WTC11 (cell line): ENCODE data around the gene CLSTN2. TPM values are rescaled to one million over a fixed set of nuclear protein-coding genes. Genes with fewer than 3 reads are reported as not detected.

Experiments
- ATAC-seq: fragments of 200-7000 bp; cut with Tn5 transposase; 2 replicates; pipeline ENCODE4 v1.10.0; 2021; ENCODE audit warnings: mild to moderate bottlenecking, moderate library complexity
- CTCF ChIA-PET: fragments of 300-600 bp; sonication (Branson Sonifier 250); formaldehyde crosslinking; loops from one replicate; lab custom pipeline; 2021; ENCODE audit warnings: antibody characterized with exemption; lab: Charles Lee
- POLR2A ChIA-PET: fragments of 350-600 bp; sonication (Branson Sonifier 250); formaldehyde crosslinking; loops from one replicate; lab custom pipeline; 2021; ENCODE audit warnings: antibody characterized with exemption; lab: Charles Lee
- DNase-seq: peaks from one replicate; pipeline ENCODE4 v3.0.0; 2021; ENCODE audit warnings: low spot score
- H3K27ac Mint-ChIP-seq: 2 replicates; pipeline ENCODE4 v1.8.0; 2021; ENCODE audit warnings: mixed read lengths
- H3K27me3 Mint-ChIP-seq: 2 replicates; pipeline ENCODE4 v1.8.0; 2021; ENCODE audit warnings: low read depth, mild to moderate bottlenecking, moderate library complexity, mixed read lengths
- H3K36me3 Mint-ChIP-seq: 2 replicates; pipeline ENCODE4 v1.8.0; 2021; ENCODE audit warnings: mixed read lengths
- H3K4me1 Mint-ChIP-seq: 2 replicates; pipeline ENCODE4 v1.8.0; 2022; ENCODE audit warnings: mixed read lengths
- H3K4me3 Mint-ChIP-seq: 2 replicates; pipeline ENCODE4 v1.8.0; 2021; ENCODE audit warnings: mild to moderate bottlenecking, moderate library complexity, mixed read lengths
- H3K9me3 Mint-ChIP-seq: 2 replicates; pipeline ENCODE4 v1.8.0; 2021; ENCODE audit warnings: mixed read lengths
- FOXJ3 ChIP-seq: sonication (generic); formaldehyde crosslinking; IDR thresholded peaks from 2 replicates; pipeline ENCODE4 v1.9.0; 2021; ENCODE audit warnings: missing genetic modification reagents, mild to moderate bottlenecking, borderline replicate concordance
- GABPB1 ChIP-seq: sonication (generic); formaldehyde crosslinking; IDR thresholded peaks from 2 replicates; pipeline ENCODE4 v1.8.1; 2023; ENCODE audit warnings: mild to moderate bottlenecking, missing genetic modification reagents
- GRHL2 ChIP-seq: fragments of 250-450 bp; sonication (Bioruptor Pico); IDR thresholded peaks from 2 replicates; pipeline ENCODE4 v1.8.0; 2022; ENCODE audit warnings: mild to moderate bottlenecking, moderate library complexity; ENCODE audit not compliant: insufficient replicate concordance, severe bottlenecking
- GTF2I ChIP-seq: fragments of 250-450 bp; sonication (Bioruptor Pico); conservative IDR thresholded peaks from 2 replicates; pipeline ENCODE4 v1.4.0; 2021; ENCODE audit warnings: mild to moderate bottlenecking
- IRF2 ChIP-seq: sonication (generic); formaldehyde crosslinking; IDR thresholded peaks from 2 replicates; pipeline ENCODE4 v1.8.0; 2022; ENCODE audit warnings: low read depth, missing genetic modification reagents, borderline replicate concordance
- MYBL2 ChIP-seq: sonication (generic); formaldehyde crosslinking; IDR thresholded peaks from 2 replicates; pipeline ENCODE4 v1.8.1; 2023; ENCODE audit warnings: mild to moderate bottlenecking, moderate library complexity, missing genetic modification reagents
- NR2C2 ChIP-seq: sonication (generic); formaldehyde crosslinking; IDR thresholded peaks from 2 replicates; pipeline ENCODE4 v1.8.0; 2022; ENCODE audit warnings: mild to moderate bottlenecking, missing genetic modification reagents
- NR3C1 ChIP-seq: sonication (generic); formaldehyde crosslinking; conservative IDR thresholded peaks from 2 replicates; pipeline ENCODE4 v1.8.1; 2023; ENCODE audit warnings: low read depth, mild to moderate bottlenecking, missing genetic modification reagents
- TCF7 ChIP-seq: sonication (generic); formaldehyde crosslinking; IDR thresholded peaks from 2 replicates; pipeline ENCODE4 v1.8.0; 2022; ENCODE audit warnings: mild to moderate bottlenecking, low read depth, missing genetic modification reagents, moderate library complexity
- ZBTB21 ChIP-seq: sonication (generic); formaldehyde crosslinking; IDR thresholded peaks from 2 replicates; pipeline ENCODE4 v1.8.1; 2023; ENCODE audit warnings: mild to moderate bottlenecking, missing genetic modification reagents, borderline replicate concordance
- total RNA-seq: library from RNA; stranded (reverse); gene quantifications from 3 replicates; pipeline ENCODE4 v1.2.3, GENCODE V29; 2021
- TF ChIP-seq, protein P1 (sequence below): sonication (generic); formaldehyde crosslinking; IDR thresholded peaks from 2 replicates; pipeline ENCODE4 v1.8.0; 2023; ENCODE audit warnings: missing genetic modification reagents, mild to moderate bottlenecking, borderline replicate concordance
- TF ChIP-seq, protein P2 (sequence below): sonication (generic); formaldehyde crosslinking; IDR thresholded peaks from 2 replicates; pipeline ENCODE4 v1.8.1; 2022; ENCODE audit warnings: mild to moderate bottlenecking, moderate library complexity, missing genetic modification reagents
- TF ChIP-seq, protein P3 (sequence below): sonication (generic); formaldehyde crosslinking; IDR thresholded peaks from 2 replicates; pipeline ENCODE4 v1.8.1; 2022; ENCODE audit warnings: low read depth, missing genetic modification reagents, borderline replicate concordance
- TF ChIP-seq, protein P4 (sequence below): sonication (generic); formaldehyde crosslinking; IDR thresholded peaks from 2 replicates; pipeline ENCODE4 v1.8.0; 2022; ENCODE audit warnings: mild to moderate bottlenecking, missing genetic modification reagents
- TF ChIP-seq, protein P5 (sequence below): sonication (generic); formaldehyde crosslinking; IDR thresholded peaks from 2 replicates; pipeline ENCODE4 v1.8.1; 2022; ENCODE audit warnings: mild to moderate bottlenecking, missing genetic modification reagents, moderate library complexity, borderline replicate concordance
- TF ChIP-seq, protein P6 (sequence below): sonication (generic); formaldehyde crosslinking; IDR thresholded peaks from 2 replicates; pipeline ENCODE4 v1.8.0; 2022; ENCODE audit warnings: missing genetic modification reagents
- TF ChIP-seq, protein P7 (sequence below): fragments of 250-450 bp; sonication (Bioruptor Pico); IDR thresholded peaks from 2 replicates; pipeline ENCODE4 v2.1.2; 2022; ENCODE audit warnings: mild to moderate bottlenecking, moderate library complexity

CLSTN2 gene
- total RNA-seq, 1 experiment from 2014 or later = 0.35 TPM

DNA sequence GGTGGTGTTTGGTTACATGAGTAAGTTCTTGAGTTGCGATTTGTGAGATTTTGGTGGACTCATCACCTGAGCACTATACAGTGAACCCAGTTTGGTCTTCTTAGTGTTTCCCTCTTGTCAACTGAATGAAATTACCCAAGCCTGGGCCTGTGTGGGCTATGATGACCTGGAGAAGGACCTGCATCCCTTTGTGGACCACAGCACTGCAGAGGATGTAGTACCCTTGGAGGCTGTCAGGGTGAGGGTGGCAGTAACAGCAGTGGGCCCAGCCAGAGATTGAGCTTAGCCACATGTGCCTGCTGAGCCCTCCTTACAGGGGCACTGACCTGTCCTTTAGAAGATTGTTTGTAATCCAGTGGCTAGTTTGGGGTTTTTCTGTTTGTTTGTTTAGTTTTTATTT, 492.8 kb downstream of the CLSTN2 start:
- Mint-ChIP-seq H3K9me3 (no peaks in the 10 kb centered on the region), H3K27ac (no peak overlapping the region), H3K36me3 (no peaks in the 10 kb centered on the region), H3K4me1 (peaks cover 24% of the 10 kb centered on the region), H3K27me3 (no peaks in the 10 kb centered on the region; the same call in 1 of the 2 replicates), H3K4me3 (no peak overlapping the region)
- no peak for DNase-seq
- ChIA-PET CTCF (no interaction called here), POLR2A (no interaction called here)
- TF ChIP-seq GTF2I (CRISPR knock-in tag) (no peak), TCF7 (CRISPR knock-in tag) (no peak), NR2C2 (CRISPR knock-in tag) (no peak), MYBL2 (CRISPR knock-in tag) (no peak), GABPB1 (CRISPR knock-in tag) (no peak), ZBTB21 (no peak), IRF2 (CRISPR knock-in tag) (no peak), GRHL2 (CRISPR knock-in tag) (no peak), FOXJ3 (CRISPR knock-in tag) (no peak), NR3C1 (CRISPR knock-in tag) (no peak)
- TF ChIP-seq, protein P1, sequence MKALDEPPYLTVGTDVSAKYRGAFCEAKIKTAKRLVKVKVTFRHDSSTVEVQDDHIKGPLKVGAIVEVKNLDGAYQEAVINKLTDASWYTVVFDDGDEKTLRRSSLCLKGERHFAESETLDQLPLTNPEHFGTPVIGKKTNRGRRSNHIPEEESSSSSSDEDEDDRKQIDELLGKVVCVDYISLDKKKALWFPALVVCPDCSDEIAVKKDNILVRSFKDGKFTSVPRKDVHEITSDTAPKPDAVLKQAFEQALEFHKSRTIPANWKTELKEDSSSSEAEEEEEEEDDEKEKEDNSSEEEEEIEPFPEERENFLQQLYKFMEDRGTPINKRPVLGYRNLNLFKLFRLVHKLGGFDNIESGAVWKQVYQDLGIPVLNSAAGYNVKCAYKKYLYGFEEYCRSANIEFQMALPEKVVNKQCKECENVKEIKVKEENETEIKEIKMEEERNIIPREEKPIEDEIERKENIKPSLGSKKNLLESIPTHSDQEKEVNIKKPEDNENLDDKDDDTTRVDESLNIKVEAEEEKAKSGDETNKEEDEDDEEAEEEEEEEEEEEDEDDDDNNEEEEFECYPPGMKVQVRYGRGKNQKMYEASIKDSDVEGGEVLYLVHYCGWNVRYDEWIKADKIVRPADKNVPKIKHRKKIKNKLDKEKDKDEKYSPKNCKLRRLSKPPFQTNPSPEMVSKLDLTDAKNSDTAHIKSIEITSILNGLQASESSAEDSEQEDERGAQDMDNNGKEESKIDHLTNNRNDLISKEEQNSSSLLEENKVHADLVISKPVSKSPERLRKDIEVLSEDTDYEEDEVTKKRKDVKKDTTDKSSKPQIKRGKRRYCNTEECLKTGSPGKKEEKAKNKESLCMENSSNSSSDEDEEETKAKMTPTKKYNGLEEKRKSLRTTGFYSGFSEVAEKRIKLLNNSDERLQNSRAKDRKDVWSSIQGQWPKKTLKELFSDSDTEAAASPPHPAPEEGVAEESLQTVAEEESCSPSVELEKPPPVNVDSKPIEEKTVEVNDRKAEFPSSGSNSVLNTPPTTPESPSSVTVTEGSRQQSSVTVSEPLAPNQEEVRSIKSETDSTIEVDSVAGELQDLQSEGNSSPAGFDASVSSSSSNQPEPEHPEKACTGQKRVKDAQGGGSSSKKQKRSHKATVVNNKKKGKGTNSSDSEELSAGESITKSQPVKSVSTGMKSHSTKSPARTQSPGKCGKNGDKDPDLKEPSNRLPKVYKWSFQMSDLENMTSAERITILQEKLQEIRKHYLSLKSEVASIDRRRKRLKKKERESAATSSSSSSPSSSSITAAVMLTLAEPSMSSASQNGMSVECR (CRISPR knock-in tag) = no peak
- TF ChIP-seq, protein P2, sequence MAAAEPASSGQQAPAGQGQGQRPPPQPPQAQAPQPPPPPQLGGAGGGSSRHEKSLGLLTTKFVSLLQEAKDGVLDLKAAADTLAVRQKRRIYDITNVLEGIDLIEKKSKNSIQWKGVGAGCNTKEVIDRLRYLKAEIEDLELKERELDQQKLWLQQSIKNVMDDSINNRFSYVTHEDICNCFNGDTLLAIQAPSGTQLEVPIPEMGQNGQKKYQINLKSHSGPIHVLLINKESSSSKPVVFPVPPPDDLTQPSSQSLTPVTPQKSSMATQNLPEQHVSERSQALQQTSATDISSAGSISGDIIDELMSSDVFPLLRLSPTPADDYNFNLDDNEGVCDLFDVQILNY (CRISPR knock-in tag) = no peak
- TF ChIP-seq, protein P3, sequence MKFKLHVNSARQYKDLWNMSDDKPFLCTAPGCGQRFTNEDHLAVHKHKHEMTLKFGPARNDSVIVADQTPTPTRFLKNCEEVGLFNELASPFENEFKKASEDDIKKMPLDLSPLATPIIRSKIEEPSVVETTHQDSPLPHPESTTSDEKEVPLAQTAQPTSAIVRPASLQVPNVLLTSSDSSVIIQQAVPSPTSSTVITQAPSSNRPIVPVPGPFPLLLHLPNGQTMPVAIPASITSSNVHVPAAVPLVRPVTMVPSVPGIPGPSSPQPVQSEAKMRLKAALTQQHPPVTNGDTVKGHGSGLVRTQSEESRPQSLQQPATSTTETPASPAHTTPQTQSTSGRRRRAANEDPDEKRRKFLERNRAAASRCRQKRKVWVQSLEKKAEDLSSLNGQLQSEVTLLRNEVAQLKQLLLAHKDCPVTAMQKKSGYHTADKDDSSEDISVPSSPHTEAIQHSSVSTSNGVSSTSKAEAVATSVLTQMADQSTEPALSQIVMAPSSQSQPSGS (CRISPR knock-in tag) = no peak
- TF ChIP-seq, protein P4, sequence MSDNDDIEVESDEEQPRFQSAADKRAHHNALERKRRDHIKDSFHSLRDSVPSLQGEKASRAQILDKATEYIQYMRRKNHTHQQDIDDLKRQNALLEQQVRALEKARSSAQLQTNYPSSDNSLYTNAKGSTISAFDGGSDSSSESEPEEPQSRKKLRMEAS (CRISPR knock-in tag) = no peak
- TF ChIP-seq, protein P5, sequence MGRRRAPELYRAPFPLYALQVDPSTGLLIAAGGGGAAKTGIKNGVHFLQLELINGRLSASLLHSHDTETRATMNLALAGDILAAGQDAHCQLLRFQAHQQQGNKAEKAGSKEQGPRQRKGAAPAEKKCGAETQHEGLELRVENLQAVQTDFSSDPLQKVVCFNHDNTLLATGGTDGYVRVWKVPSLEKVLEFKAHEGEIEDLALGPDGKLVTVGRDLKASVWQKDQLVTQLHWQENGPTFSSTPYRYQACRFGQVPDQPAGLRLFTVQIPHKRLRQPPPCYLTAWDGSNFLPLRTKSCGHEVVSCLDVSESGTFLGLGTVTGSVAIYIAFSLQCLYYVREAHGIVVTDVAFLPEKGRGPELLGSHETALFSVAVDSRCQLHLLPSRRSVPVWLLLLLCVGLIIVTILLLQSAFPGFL = no peak
- TF ChIP-seq, protein P6, sequence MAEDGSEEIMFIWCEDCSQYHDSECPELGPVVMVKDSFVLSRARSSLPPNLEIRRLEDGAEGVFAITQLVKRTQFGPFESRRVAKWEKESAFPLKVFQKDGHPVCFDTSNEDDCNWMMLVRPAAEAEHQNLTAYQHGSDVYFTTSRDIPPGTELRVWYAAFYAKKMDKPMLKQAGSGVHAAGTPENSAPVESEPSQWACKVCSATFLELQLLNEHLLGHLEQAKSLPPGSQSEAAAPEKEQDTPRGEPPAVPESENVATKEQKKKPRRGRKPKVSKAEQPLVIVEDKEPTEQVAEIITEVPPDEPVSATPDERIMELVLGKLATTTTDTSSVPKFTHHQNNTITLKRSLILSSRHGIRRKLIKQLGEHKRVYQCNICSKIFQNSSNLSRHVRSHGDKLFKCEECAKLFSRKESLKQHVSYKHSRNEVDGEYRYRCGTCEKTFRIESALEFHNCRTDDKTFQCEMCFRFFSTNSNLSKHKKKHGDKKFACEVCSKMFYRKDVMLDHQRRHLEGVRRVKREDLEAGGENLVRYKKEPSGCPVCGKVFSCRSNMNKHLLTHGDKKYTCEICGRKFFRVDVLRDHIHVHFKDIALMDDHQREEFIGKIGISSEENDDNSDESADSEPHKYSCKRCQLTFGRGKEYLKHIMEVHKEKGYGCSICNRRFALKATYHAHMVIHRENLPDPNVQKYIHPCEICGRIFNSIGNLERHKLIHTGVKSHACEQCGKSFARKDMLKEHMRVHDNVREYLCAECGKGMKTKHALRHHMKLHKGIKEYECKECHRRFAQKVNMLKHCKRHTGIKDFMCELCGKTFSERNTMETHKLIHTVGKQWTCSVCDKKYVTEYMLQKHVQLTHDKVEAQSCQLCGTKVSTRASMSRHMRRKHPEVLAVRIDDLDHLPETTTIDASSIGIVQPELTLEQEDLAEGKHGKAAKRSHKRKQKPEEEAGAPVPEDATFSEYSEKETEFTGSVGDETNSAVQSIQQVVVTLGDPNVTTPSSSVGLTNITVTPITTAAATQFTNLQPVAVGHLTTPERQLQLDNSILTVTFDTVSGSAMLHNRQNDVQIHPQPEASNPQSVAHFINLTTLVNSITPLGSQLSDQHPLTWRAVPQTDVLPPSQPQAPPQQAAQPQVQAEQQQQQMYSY (CRISPR knock-in tag) = no peak
- TF ChIP-seq, protein P7, sequence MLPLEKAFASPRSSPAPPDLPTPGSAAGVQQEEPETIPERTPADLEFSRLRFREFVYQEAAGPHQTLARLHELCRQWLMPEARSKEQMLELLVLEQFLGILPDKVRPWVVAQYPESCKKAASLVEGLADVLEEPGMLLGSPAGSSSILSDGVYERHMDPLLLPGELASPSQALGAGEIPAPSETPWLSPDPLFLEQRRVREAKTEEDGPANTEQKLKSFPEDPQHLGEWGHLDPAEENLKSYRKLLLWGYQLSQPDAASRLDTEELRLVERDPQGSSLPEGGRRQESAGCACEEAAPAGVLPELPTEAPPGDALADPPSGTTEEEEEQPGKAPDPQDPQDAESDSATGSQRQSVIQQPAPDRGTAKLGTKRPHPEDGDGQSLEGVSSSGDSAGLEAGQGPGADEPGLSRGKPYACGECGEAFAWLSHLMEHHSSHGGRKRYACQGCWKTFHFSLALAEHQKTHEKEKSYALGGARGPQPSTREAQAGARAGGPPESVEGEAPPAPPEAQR (CRISPR knock-in tag) = no peak
- no peak for ATAC-seq
